Lower leg skin (tissue), 4 donors: ENCODE measurements around the gene COPG1. TPM values are rescaled to one million over a fixed set of nuclear protein-coding genes. Genes with fewer than 3 reads are reported as not detected.
A peak's percentile ranks its signal among the peaks of the same experiment; 100 is the strongest.

Experiments used
- DNase-seq, 2 donors: peaks; one replicate each; pipeline ENCODE4 v3.0.0-alpha.2; 2019; ENCODE audit warnings: low spot score in 2 of 2
- H3K4me3 ChIP-seq: fragments of 200-600 bp; sonication (generic); 2 replicates; pipeline ENCODE4 v1.5.1; 2017; ENCODE audit warnings: mild to moderate bottlenecking, low read depth; ENCODE audit not compliant: poor library complexity, severe bottlenecking
- CTCF ChIP-seq, 3 donors: fragments of 450-650 bp; IDR thresholded peaks; one replicate each; pipeline ENCODE4 v1.5.1; 2016; ENCODE audit warnings: antibody characterized with exemption in 3 of 3, mild to moderate bottlenecking in 3 of 3, moderate library complexity in 2 of 3
- POLR2A ChIP-seq, 2 donors: fragments of 450-650 bp; IDR thresholded peaks; one replicate each; pipeline ENCODE4 v1.6.1; 2016 to 2017; ENCODE audit warnings: antibody characterized with exemption in 2 of 2, mild to moderate bottlenecking in 1 of 2, moderate library complexity in 1 of 2
- WGBS, 2 donors: methylation state at CpG; one replicate each; pipeline ENCODE4 v1.1.5; 2018; 5-methylcytosine and 5-hydroxymethylcytosine counted together
- intact Hi-C: fragments of 100-400 bp; cut with DNase I; formaldehyde crosslinking; loops from one replicate; pipeline ENCODE4 v1.15.0; 2023; ENCODE audit warnings: low total_unique reads
- total RNA-seq, 4 donors: library from RNA; depleted of rRNA; stranded (reverse); fragments of >200 nt; gene quantifications; one replicate each; pipeline ENCODE4 v1.1.0, GENCODE V29; 2016

COPG1 gene
- total RNA-seq, 4 donors from 2014 or later: 69.2 to 95.2 (median 79.8) TPM

- no peak overlapping the region for H3K4me3 ChIP-seq
- TF ChIP-seq POLR2A (IDR thresholded peaks at IDR 0.05): no peak
- intact Hi-C loops: loop anchor here (10.0 kb wide), 1 partner anchor 272 kb away; no protein-coding TSS in a partner anchor
- DNase-seq: no peak
Measured at GRCh38 chr3:129246636-129247035, 2.8 kb upstream of the COPG1 start.

GRCh38 chr3:129248286-129248979, 973 bp upstream of the COPG1 start:
- no peak for DNase-seq

GRCh38 chr3:129252748-129253147, 3.3 kb downstream of the COPG1 start:
- TF ChIP-seq CTCF (IDR thresholded peaks at IDR 0.05) (no peak), POLR2A (IDR thresholded peaks at IDR 0.05) (no peak)
- no peak for DNase-seq
- 90 to 93% methylated on average over 4 of the region's 4 CpGs for WGBS, 2 donors
- intact Hi-C loops: no loop called here
- no peak overlapping the region for H3K4me3 ChIP-seq

More at GRCh38 chr3:129248286-129248979, 973 bp upstream of the COPG1 start:
- intact Hi-C loops: loop anchor here (10.0 kb wide), 1 partner anchor 274 kb away; no protein-coding TSS in a partner anchor
- TF ChIP-seq CTCF (IDR thresholded peaks at IDR 0.05): no peak
- TF ChIP-seq POLR2A (IDR thresholded peaks at IDR 0.05): no peak
- peak overlapping the region; percentile 98 for H3K4me3 ChIP-seq
- 31 to 43% methylated on average over 21 of the region's 21 CpGs for WGBS, 2 donors

GRCh38 chr3:129254536-129255230, 5.3 kb downstream of the COPG1 start:
- DNase-seq: no peak
- no peak for TF ChIP-seq POLR2A (IDR thresholded peaks at IDR 0.05)
- intact Hi-C loops: no loop called here
- H3K4me3 ChIP-seq: no peak overlapping the region
- WGBS, 2 donors: 79 to 89% methylated on average over 12 of the region's 12 CpGs

- TF ChIP-seq CTCF (IDR thresholded peaks at IDR 0.05) (no peak), POLR2A (IDR thresholded peaks at IDR 0.05) (no peak)
- intact Hi-C loops: no loop called here
- WGBS, 2 donors: 84 to 89% methylated on average over 6 of the region's 6 CpGs
Measured at GRCh38 chr3:129256270-129256669, 6.9 kb downstream of the COPG1 start.

GRCh38 chr3:129257609-129258008, 8.2 kb downstream of the COPG1 start:
- TF ChIP-seq POLR2A (IDR thresholded peaks at IDR 0.05) (no peak), CTCF (IDR thresholded peaks at IDR 0.05) (no peak)
- DNase-seq: no peak
- intact Hi-C loops: no loop called here
- no peak overlapping the region for H3K4me3 ChIP-seq
- 83 to 84% methylated on average over 11 of the region's 11 CpGs for WGBS, 2 donors

More at GRCh38 chr3:129256270-129256669, 6.9 kb downstream of the COPG1 start:
- no peak overlapping the region for H3K4me3 ChIP-seq
- no peak for DNase-seq
